Cerebellar cortex (tissue), 1 donor: Measurements from ENCODE around the gene FAM50A.
A peak's percentile ranks its signal among the peaks of the same experiment; 100 is the strongest.

Experiments used
- DNase-seq: peaks from one replicate; pipeline ENCODE4 v3.0.0-alpha.2; 2015; ENCODE audit warnings: low spot score

The FAM50A gene

DNA sequence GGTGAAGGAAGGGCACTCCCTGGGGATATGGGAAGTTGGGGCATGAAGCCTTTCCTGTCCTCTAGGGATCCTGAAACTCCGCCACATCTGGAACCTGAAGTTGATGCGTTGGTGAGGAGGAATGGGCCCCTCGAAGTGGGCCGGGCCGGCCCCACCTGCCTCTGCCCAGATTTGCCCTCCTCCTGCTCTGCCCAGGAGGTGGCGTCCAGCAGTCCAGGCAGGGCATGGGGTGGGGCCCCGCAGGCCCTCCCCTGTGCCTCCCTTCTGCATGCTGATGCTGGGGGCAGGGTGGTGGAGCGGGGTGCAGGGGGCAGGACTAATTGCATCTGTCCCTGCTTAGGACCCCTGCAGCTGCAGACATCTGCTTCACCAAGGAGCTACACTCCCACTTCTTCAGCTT lies 30.8 kb upstream of the FAM50A start:
- no peak for DNase-seq

DNA sequence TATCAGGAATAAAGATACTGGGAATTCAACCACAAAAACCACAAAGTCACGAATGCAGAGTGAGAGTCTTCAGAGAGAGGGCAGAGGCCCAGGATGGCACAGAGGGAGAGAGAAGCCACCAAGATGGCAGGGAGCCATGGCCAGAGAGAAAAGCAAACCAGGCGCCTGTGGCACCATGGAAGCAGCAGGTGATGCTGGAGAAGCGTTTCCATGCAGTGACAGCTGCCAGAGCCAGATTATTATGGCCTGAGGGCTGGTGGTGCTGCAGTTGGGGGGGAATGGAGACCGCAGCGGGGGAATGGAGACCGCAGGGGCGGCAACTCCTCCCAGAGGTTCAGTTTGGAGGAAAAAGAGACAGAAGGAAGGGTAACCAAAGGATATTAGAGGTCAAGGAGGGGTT lies 26.8 kb upstream of the FAM50A start:
- peak; percentile 60 for DNase-seq

DNA sequence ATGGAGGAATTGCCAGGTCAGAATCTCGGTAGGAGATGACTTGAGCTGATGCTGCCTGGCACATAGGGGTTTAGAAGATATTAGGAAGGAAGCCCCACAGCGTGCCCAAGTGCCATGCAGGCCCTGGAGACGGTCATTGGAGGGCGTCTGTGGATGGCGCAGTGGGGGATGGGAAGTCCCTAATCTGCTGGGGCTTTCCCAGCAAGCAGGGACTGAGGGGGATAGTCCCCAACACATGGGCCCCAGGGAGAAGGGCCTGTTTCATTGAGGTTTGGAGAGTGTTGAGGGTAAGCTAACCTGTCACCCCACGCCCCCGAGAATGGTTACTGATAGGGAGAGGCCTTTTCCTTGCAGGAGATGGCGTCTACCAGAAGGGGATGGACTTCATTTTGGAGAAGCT lies 24.8 kb upstream of the FAM50A start:
- DNase-seq, result no peak

DNA sequence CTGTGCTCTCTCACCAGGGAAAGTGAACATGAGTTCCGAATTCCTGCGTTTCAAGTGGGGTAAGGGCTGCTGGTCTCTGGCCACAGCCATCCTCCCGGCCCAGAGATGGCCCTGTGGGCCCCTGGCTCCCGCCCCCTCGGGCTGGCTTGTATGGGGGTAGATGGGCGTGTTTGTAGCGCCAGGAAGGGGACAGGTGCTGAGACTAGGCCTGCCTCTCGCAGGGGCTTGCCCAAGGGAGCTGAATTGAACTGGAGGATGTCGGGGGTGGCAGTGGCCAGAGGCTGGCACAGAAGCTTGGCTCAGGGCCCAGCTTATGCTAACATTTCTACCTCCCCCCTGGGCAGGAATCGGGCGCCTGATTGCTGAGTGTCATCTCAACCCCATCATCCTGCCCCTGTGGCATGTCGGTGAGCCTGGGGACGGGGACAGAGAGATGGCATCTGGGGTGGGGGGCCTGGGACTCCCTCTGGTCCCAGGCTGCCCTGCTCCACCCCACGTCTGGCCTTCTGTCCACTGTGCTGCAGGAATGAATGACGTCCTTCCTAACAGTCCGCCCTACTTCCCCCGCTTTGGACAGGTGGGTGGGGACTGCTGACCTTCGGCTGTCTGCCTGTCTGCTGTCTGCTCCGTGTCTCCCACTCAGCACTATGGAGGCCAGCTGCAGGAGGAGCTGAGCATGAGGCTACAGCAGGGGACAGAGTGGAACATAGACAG lies 24.1 kb upstream of the FAM50A start:
- no peak for DNase-seq

DNA sequence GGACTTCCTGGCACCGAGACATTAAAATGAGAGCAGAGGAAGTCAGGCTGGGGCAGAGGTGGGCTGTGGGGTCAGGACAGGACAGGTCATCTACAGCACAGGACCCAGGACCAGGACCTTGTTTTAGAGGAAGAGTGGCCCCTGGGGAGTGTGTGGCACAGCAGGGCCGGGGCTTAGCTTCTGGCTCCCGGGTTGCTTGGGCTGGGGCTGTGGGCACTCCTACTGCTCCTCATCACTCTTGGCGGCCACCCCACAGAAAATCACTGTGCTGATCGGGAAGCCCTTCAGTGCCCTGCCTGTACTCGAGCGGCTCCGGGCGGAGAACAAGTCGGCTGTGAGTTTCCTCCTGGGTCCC lies 23.6 kb upstream of the FAM50A start:
- DNase-seq, result no peak

DNA sequence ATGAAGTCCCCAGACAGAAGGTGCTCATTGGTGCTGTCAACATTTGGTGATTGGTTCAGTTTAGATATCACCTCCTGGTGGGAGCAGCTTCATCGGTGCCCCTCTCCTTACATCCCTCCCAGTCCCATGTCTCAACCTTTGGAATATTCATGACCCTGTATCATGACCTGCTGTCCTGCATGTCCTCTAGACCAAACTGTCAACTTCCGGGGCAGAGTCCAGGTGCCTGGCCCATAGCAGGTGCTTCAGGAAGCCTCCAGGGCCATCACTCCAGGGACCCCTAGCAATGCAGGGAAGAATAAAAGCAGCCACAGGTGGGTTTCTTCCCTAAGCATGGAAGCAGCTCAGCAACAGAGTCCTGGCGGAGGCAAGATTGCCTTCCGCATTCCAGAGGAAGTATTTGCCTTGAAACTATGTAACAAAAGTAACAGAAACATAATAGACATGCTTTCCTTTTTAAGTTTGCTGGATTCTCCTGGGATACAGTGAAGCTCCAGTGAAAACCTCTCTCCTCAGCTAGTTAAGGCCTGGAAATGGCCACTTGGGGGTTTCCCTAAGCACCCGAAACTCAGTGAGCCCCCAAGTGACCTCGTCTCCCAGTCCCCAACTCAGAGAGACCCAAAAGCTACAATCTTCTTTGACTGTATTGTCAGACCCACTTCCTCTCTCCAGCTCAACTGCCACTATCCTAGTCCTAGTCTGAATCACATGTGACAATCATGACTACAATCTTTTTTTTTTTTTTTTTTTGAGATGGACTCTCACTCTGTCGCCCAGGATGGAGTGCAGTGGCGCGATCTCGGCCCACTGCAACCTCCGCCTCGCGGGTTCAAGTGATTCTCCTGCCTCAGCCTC lies 16.8 kb upstream of the FAM50A start:
- DNase-seq, result no peak

DNA sequence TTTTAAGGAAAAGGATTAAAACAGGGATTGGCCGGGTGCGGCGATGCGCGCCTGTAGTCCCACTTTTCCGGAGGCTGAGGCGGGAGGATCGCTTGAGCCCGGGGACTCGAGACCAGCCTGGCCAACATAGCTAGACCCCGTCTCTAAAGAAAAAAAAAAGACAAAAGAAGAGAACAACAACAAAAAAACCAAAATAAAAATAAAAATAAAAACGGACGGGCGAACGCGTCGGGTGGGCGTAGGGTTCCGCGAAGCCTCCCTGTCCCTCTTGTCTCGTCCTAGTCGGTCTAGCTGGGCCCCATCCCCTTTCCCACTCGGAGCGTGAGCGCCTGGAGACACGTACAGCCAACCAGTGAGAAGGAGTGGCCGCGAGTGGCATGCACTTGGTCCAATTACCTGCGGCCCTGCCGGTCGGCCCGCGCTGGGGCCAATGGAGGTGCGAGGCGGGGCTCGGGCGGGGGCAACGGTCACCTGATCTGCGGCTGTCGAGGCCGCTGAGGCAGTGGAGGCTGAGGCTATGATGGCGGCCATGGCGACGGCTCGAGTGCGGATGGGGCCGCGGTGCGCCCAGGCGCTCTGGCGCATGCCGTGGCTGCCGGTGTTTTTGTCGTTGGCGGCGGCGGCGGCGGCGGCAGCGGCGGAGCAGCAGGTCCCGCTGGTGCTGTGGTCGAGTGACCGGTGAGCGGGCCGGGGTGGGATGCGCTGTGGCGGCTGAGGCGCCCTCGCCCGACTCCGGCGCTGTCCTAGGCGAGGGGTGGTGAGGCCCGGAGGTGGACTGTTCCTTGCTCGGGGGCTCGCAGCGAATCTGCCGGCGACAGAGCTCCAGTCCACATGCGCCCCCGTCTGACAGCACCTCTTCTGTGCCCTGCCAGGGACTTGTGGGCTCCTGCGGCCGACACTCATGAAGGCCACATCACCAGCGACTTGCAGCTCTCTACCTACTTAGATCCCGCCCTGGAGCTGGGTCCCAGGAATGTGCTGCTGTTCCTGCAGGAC lies 15.5 kb upstream of the FAM50A start, which contains the start of gene ATP6AP1:
Gene ATP6AP1 (plus strand): TSS at position 502 of the 996 bp plus-strand sequence. CDS start 16 bp downstream, at position 518.
- peak; percentile 92 for DNase-seq

DNA sequence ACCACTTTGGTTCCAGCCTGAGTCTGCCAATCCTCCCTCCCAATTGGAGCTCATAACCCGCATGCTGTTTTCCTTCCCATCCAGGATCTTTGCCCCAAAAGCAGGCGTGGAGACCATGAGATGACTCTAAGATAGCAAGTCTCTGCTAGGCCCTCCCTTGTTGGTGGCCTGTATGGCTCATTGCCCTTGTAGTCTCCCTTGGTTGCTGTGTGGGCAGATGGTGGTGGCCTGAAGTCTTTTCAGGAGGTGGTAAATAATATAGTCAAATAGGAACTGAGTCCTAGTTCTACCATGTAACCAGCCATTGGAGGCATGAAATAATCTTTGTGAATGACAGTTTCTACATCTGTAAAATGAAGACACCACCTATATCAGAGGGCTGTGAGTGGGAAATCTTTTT lies 14.2 kb upstream of the FAM50A start:
- no peak for DNase-seq

DNA sequence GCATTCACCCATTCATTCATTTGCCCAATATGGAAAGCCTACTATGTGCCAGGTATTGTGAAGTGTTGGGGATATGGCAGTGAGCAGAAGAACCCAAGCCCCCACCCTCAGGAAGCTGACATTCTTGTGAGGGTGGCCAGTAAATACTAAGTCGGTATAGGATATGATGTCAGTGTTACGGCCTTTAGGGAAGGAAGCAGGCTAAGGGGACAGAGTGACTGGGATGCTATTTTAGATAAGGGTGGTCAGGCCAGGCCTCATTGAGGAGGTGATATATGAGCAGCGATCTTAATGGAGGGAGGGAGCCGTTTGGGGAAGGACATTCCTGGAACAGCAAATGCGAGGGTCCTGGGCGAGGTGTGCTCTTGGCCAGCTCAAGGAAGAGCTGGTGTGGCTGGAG lies 13.5 kb upstream of the FAM50A start:
- no peak for DNase-seq

DNA sequence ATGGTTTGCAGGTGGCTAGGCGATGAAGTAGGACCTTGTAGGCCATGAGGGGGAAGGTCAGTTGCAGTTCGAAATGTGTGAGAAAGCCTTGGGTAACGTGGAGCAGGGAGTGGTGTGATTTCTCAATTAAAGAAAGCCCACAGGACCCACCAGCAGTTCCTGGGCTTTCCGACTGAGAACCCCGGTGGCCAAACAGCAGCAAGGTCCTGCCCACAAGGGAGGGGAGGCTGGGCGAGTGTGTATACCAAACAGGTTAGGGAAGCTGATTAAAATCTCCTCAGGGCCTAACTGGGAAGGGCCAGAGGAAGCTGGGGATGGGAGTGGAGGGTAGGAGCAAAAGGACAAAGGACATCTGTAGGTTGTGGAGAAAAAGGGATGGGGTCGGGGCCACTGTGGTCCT lies 13.0 kb upstream of the FAM50A start:
- no peak for DNase-seq

DNA sequence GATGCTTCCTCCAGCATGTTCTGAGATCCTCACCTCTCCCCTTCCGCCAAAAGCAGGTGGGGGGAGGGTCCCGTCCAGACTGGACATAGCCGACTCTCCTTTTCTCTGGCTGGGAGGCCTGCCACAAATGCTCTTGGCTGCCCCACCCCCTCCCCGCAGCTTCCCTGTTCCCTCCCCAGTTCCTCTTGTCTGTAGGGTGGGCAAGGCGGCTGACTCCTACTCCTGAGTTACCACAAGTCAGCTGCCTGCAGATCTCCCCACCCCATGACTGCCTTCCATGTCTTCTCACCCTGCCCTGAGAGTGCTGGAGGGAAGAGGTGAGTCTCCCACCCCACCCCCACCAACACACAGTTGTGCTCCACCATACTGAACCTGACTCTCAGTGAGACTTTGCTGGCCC lies 12.6 kb upstream of the FAM50A start:
- DNase-seq, result no peak

DNA sequence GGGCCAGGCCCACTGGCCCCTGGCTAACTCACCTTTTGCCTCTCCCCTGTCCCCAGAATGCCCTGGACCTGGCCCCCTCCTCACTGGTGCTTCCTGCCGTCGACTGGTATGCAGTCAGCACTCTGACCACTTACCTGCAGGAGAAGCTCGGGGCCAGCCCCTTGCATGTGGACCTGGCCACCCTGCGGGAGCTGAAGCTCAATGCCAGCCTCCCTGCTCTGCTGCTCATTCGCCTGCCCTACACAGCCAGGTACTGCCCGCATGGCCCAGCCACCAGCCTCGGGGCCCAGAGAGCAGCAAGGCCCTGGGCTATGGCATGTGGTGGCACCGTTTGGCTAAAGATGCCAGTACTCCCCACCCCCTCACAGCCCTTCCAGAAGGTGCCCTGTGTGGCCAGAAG lies 11.7 kb upstream of the FAM50A start:
- no peak for DNase-seq

DNA sequence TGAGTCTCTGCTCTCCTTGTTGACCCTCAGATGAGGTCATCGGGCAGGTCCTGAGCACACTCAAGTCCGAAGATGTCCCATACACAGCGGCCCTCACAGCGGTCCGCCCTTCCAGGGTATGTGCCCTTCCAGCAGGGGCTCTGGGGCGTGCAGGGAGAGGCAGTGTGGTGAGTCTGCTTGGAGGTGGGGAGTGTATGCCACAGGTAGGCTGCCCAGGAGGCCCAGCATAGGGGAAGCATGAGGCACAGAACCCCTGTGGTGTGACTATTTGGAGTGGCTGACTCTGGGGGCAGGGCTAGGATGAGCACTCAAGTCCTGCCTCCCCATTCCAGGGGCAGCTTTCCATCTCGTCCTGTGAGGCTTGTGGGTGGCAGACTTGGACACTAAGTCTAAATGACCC lies 10.3 kb upstream of the FAM50A start:
- no peak for DNase-seq

DNA sequence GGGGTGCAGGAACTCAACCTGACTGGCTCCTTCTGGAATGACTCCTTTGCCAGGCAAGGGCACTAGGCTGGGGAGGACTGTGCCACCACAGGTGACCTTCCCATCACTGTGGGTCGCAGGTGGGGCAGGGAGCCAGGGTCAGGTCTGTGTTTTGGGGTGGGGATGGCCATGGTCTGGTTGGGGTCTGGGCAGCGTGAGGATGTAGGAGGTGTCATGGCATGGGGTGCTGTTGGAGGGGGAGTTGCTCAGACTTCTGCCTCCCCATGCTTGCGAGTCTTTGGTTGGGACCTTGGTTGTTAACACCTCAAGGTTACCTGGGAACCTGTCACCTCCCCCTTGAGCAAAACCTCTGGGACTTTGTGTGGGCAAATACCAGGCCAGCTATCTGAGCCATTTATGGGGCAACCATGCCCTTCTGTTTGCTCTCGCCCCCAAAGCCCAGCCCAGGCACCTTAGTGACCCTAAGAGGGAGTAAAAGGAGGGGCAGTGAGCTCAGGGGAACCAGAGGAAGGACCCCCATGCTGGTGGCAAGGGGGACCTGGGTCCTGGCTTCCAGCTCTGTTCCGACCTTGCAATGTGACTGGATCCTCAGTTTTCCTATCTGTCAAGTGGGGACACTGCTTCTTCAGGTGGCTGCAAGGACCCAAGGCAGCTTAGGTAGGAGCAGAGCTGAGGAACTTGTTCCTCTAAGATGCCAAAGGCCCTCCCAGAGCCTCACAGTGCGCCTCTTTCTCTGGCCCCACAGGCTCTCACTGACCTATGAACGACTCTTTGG lies 9.4 kb upstream of the FAM50A start:
- DNase-seq, result no peak

DNA sequence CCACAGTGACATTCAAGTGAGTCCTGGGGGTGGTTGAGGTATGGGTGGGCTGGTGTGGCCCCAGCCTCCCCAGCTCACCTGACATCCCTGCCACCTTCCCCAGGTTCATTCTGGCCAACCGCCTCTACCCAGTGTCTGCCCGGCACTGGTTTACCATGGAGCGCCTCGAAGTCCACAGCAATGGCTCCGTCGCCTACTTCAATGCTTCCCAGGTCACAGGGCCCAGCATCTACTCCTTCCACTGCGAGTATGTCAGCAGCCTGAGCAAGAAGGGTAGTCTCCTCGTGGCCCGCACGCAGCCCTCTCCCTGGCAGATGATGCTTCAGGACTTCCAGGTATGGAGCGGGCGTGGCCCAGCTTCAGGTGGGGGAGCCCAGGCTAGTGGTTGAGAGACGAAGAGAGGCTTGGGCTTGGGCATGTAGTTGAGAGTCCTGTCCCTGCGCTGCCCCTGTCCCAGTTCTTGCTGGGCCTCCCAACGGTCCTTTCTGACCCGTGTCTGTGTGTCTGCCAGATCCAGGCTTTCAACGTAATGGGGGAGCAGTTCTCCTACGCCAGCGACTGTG lies 8.7 kb upstream of the FAM50A start:
- DNase-seq, result no peak

DNA sequence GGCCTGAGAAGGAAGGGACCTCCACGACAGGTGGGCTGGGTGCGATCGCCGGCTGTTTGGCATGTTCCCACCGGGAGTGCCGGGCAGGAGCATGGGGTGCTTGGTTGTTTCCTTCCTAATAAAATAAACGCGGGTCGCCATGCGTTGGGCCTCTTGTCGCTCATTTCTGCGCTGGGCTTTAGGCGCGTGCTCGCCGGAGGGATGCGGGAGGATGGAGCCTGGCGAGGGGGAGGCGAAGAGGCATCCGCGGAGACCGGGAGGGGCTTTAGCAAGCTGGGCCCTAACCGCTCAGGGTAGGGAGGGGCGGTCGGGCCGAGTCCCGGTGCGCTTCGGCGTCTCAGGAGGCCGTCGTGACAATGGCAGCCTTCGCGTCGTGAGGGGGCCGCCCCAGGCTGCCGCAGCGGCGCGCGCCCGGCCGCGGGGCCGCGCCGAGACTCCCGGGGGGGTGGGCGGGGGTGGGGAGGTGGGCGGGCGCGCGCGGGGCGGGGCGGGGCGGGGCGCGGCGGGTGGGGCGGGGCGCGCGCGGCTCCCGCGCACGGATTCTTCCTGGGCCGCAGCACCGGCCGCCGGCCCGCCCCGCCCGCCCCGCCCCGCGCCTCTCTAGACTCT lies 7.5 kb upstream of the FAM50A start:
- peak; percentile 33 for DNase-seq

DNA sequence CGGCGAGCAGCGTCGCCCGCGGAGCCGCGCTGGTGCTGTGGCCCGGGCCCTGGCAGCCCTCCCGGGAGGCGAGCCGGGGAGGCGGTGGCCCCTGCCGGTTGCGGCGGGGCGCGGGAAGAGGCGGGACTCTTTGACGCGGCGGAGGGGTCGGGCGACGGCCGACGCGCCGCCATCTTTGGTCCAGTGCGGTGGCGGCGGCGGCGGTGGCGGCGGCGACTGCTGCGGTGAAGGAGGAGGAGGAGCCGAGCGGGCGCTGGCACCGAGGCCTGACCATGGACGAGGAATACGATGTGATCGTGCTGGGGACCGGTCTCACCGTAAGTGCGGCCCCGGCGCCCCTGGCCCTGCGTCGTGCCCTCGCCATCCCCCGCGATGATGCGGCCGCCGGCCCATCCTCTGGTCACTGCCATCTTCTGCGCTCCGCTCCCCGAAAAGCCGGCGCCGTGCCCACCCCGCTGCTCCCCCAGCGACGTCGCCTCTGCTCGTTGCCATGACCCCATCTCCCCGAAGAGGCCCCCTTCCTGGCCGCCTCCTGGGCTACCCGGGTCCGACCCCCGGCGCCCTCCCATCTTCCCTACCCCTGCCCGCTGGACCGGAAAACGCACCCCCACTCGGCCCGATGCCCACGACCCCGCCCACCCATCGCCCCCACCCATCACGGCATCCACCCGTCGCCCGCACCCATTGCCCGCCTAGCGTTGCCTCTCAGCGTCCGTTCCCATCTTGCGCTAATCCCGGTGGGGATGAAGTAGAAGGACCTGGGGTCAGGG lies 6.8 kb upstream of the FAM50A start, which contains the start of gene GDI1:
Gene GDI1 (plus strand): TSS at position 172 of the 770 bp plus-strand sequence. CDS start 101 bp downstream, at position 273.
- DNase-seq, result no peak

DNA sequence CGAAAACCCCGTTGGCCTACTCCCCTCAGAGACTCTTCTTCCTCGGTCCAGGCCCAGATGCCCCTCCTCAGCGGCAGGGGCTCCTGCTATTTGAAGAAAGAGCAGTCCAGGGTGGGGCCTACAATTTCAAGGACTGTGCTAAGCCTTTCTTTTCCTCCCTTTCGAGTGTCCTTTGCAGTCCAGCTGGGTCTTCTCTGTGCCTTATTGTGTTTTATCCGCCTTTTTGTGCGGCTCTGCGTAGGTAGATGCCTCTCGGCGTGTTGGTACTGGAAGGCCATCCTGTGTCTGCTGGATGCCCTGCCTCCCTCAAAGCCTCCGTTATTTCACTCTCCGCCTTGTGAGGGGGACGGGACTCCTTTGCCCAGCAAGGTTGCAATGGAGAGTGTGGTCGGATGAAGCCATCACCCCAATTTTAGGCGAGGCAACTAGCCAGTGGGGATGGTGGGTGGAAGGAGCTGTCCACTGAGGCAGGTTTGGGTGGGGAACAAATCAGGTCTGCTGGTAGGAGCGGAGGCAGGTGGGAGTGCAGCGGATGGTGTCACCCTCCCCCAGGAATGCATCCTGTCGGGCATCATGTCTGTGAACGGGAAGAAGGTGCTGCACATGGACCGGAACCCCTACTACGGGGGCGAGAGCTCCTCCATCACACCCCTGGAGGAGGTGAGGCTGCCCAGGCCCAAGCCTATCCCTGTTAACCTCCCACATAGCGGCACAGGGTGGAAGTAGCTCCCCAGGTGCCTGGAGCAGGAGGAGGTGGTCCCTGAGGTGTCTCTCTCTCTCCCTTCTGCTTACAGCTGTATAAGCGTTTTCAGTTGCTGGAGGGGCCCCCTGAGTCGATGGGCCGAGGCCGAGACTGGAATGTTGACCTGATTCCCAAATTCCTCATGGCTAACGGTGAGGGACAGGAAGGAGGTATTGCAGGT lies 5.7 kb upstream of the FAM50A start:
- DNase-seq, result no peak

DNA sequence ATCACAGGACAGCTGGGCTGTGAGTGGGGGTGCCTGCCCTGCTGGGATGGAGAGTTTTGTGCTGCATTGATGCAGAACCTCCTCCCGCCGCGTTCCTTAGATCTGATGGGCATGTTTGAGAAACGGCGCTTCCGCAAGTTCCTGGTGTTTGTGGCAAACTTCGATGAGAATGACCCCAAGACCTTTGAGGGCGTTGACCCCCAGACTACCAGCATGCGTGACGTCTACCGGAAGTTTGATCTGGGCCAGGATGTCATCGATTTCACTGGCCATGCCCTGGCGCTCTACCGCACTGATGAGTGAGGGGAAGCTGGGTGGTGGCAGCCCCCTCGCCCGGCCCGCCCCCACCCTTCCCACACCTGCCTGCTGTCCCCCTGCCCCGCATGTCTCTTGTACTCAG lies 4.1 kb upstream of the FAM50A start:
- DNase-seq, result no peak
